ENCODE measurements around the gene COX19.
"Not testable (repeated sequence)": the region's sequence is repeated elsewhere in the genome, so short reads cannot be mapped to it uniquely, and the experiment has no call there.

COX19 gene

DNA sequence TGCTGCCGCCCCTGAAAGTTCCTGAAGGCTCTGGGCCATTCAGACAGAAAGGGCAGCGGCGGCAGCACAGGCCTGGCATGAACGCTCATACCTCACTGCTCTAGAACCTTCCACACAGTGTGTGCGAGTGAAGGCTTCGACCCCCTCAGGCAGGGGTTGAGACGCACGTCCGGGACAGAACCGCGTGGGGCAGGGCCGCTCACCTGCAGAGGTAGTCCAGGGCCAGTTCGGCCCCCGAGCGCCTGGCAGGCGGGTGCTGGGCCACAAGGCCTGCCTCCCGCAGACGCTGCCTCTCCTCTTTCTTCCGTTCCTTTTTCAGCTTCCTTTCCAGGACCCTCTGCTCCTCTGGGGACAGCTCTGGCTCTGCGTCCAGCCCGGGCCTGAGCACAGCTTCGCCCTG is 34.4 kb upstream of the COX19 start:
- Histone ChIP-seq H3K4me3 (ENCODE audit: low read depth, low read length) (no peak overlapping the region), H3K27ac (ENCODE audit: low read depth, low read length) (no peak overlapping the region), H3K9me3 (ENCODE audit: control insufficient read depth, insufficient read depth, low read length) (no peaks in the 10 kb centered on the region), H3K4me1 (ENCODE audit: control insufficient read depth, insufficient read depth, low read length) (no peaks in the 10 kb centered on the region), H3K27me3 (ENCODE audit: control insufficient read depth, insufficient read depth, low read length) (no peaks in the 10 kb centered on the region), H3K36me3 (ENCODE audit: control insufficient read depth, insufficient read depth, low read length) (peaks cover 10% of the 10 kb centered on the region; the same call in 1 of the 2 replicates), H3K9ac (ENCODE audit: low read depth, low read length) (no peak overlapping the region)

DNA sequence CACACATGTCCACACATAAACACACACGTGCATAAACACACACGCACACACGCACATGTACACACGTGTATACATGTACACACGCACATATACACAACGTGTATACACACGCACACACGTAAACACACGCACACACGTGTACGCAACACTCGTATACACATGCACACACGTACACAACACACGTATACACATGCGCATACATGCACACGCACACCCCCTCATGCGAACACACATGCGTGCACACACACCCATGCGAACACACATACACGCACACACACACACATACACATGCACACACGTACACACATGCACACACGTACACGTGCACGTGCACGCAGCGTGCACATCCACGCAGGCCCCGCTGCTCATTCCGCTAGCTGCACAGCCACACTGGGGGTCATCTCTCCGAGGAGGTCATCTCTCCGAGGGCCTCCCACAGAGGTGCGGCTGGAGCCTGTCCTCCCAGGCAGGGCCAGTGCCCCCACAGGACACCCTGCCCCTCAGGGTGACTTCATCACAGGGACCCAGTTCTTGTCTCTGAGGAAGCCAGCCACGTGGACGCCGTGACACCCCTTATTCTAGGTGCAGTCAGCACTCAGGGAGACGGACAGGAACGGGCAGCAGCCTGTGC is 33.5 kb upstream of the COX19 start:
- Histone ChIP-seq H3K4me1 (ENCODE audit: control insufficient read depth, insufficient read depth, low read length) (no peaks in the 10 kb centered on the region), H3K36me3 (ENCODE audit: control insufficient read depth, insufficient read depth, low read length) (peaks cover 10% of the 10 kb centered on the region; the same call in 1 of the 2 replicates), H3K27me3 (ENCODE audit: control insufficient read depth, insufficient read depth, low read length) (no peaks in the 10 kb centered on the region), H3K9ac (ENCODE audit: low read depth, low read length) (no peak overlapping the region), H3K9me3 (ENCODE audit: control insufficient read depth, insufficient read depth, low read length) (no peaks in the 10 kb centered on the region), H3K27ac (ENCODE audit: low read depth, low read length) (no peak overlapping the region), H3K4me3 (ENCODE audit: low read depth, low read length) (no peak overlapping the region)

DNA sequence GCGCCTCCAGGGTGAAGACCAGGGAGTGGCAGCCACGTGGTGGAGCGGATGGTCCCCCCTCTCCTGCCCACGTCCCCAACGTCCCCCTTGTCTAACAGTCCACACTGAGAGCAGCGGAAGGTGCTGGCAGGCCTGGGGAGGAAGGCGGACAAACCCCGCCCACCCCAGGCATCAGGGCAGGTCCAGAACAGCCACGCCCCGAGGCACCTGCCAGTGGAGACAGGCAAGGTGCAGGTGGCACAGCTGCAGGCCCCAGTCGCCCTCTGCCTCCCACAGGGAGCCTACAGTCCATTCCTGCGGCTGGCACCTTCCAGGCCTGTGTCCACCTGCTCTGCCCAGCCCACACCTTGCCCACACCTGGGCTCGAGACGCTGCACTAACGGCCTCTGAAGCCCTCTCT is 32.6 kb upstream of the COX19 start:
- no peaks in the 10 kb centered on the region for H3K4me1 ChIP-seq (ENCODE audit: control insufficient read depth, insufficient read depth, low read length)
- peaks cover 10% of the 10 kb centered on the region; the same call in 1 of the 2 replicates for H3K36me3 ChIP-seq (ENCODE audit: control insufficient read depth, insufficient read depth, low read length)
- no peak overlapping the region for H3K4me3 ChIP-seq (ENCODE audit: low read depth, low read length)
- H3K27ac ChIP-seq (ENCODE audit: low read depth, low read length), result no peak overlapping the region
- no peaks in the 10 kb centered on the region for H3K27me3 ChIP-seq (ENCODE audit: control insufficient read depth, insufficient read depth, low read length)
- H3K9me3 ChIP-seq (ENCODE audit: control insufficient read depth, insufficient read depth, low read length), result no peaks in the 10 kb centered on the region
- no peak overlapping the region for H3K9ac ChIP-seq (ENCODE audit: low read depth, low read length)

DNA sequence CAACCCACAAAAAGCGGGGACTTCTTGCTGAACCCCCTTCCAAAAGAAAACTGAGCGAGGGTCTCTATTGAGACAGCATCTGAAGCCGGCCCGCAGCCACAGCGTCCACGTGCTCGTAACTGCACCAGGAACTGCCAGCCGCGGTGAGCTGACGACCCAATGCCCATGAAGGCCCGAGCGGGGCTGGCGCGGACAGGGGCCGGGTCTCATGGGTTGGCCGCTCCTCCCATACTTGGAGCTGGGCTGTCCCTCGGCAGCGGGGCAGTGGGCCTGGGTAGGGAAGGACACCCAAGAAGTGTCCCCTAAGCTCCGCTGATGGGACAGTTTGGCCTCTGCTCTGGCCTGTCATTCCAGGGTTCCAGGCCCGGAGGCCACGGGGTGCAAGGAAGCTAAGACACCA is 30.0 kb upstream of the COX19 start:
- H3K4me1 ChIP-seq (ENCODE audit: control insufficient read depth, insufficient read depth, low read length), result no peaks in the 10 kb centered on the region
- no peaks in the 10 kb centered on the region for H3K9me3 ChIP-seq (ENCODE audit: control insufficient read depth, insufficient read depth, low read length)
- no peak overlapping the region for H3K4me3 ChIP-seq (ENCODE audit: low read depth, low read length)
- peaks cover 10% of the 10 kb centered on the region; the same call in 1 of the 2 replicates for H3K36me3 ChIP-seq (ENCODE audit: control insufficient read depth, insufficient read depth, low read length)
- no peak overlapping the region for H3K27ac ChIP-seq (ENCODE audit: low read depth, low read length)
- H3K27me3 ChIP-seq (ENCODE audit: control insufficient read depth, insufficient read depth, low read length), result no peaks in the 10 kb centered on the region
- H3K9ac ChIP-seq (ENCODE audit: low read depth, low read length), result no peak overlapping the region

DNA sequence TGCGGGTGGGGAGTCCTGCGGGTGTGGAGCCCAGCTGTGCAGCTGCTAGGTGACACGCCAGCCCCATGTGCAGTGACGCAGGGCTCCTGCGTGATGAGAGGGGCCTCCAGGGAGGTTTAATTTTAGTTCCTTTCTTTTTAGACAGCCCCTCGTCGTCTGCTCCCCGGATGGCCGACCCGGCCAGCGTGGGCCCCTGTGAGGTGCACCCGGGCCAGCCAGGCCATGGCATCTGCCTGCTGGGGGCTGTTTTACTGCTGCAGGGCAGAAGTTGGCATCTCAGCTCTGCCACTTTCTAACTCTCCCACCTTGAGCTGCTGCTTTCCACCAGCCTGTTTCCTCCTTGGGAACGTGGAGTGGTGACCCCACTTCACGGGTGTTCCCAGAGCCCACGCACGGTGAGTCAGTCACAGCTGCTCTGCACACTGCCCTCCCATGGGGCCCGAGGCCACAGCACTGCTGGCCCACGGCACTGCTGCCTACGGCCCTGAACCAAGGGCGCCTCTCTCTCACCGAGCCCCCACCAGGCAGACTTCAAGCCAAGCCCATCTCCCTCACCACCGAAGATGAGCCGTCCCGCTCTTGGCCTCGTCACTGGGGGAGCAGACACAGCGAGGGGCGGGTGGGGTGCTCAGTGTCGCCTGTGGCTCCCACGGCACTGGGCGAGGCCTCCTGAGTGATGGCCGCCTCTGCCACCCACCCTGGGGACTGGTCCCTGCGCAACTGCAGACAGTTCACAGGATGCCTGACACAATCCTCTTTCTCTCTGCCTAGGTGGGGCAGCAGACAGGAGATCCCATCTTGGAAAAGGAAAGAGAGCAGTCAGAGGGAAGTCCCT is 28.9 kb upstream of the COX19 start:
- no peak overlapping the region for H3K4me3 ChIP-seq (ENCODE audit: low read depth, low read length)
- H3K27me3 ChIP-seq (ENCODE audit: control insufficient read depth, insufficient read depth, low read length), result no peaks in the 10 kb centered on the region
- no peak overlapping the region for H3K9ac ChIP-seq (ENCODE audit: low read depth, low read length)
- peaks cover 3% of the 10 kb centered on the region; the same call in 1 of the 2 replicates for H3K36me3 ChIP-seq (ENCODE audit: control insufficient read depth, insufficient read depth, low read length)
- H3K4me1 ChIP-seq (ENCODE audit: control insufficient read depth, insufficient read depth, low read length), result no peaks in the 10 kb centered on the region
- H3K27ac ChIP-seq (ENCODE audit: low read depth, low read length), result no peak overlapping the region
- no peaks in the 10 kb centered on the region for H3K9me3 ChIP-seq (ENCODE audit: control insufficient read depth, insufficient read depth, low read length)

DNA sequence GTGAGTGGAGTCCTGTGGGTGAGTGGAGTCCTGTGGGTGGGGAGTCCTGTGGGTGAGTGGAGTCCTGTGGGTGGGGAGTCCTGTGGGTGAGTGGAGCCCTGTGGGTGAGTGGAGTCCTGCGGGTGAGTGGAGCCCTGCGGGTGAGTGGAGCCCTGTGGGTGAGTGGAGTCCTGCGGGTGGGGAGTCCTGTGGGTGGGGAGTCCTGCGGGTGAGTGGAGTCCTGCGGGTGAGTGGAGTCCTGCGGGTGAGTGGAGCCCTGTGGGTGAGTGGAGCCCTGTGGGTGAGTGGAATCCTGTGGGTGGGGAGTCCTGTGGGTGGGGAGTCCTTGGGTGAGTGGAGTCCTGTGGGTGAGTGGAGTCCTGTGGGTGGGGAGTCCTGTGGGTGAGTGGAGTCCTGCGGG is 27.1 kb upstream of the COX19 start:
- H3K9ac ChIP-seq (ENCODE audit: low read depth, low read length); H3K27ac ChIP-seq (ENCODE audit: low read depth, low read length): not testable (repeated sequence)

DNA sequence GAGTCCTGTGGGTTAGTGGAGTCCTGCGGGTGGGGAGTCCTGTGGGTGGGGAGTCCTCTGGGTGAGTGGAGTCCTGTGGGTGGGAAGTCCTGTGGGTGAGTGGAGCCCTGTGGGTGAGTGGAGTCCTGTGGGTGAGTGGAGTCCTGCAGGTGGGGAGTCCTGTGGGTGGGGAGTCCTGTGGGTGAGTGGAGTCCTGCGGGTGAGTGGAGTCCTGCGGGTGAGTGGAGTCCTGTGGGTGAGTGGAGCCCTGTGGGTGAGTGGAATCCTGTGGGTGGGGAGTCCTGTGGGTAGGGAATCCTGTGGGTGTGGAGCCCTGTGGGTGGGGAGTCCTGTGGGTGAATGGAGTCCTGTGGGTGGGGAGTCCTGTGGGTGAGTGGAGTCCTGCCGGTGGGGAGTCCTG is 26.7 kb upstream of the COX19 start:
- not testable (repeated sequence) for H3K27me3 ChIP-seq (ENCODE audit: control insufficient read depth, insufficient read depth, low read length); H3K4me3 ChIP-seq (ENCODE audit: low read depth, low read length); H3K27ac ChIP-seq (ENCODE audit: low read depth, low read length); H3K9me3 ChIP-seq (ENCODE audit: control insufficient read depth, insufficient read depth, low read length); H3K4me1 ChIP-seq (ENCODE audit: control insufficient read depth, insufficient read depth, low read length); H3K9ac ChIP-seq (ENCODE audit: low read depth, low read length); H3K36me3 ChIP-seq (ENCODE audit: control insufficient read depth, insufficient read depth, low read length)

More for the DNA sequence above, 27.1 kb upstream of the COX19 start:
- H3K9me3 ChIP-seq (ENCODE audit: control insufficient read depth, insufficient read depth, low read length); H3K4me1 ChIP-seq (ENCODE audit: control insufficient read depth, insufficient read depth, low read length); H3K36me3 ChIP-seq (ENCODE audit: control insufficient read depth, insufficient read depth, low read length); H3K27me3 ChIP-seq (ENCODE audit: control insufficient read depth, insufficient read depth, low read length); H3K4me3 ChIP-seq (ENCODE audit: low read depth, low read length): not testable (repeated sequence)

DNA sequence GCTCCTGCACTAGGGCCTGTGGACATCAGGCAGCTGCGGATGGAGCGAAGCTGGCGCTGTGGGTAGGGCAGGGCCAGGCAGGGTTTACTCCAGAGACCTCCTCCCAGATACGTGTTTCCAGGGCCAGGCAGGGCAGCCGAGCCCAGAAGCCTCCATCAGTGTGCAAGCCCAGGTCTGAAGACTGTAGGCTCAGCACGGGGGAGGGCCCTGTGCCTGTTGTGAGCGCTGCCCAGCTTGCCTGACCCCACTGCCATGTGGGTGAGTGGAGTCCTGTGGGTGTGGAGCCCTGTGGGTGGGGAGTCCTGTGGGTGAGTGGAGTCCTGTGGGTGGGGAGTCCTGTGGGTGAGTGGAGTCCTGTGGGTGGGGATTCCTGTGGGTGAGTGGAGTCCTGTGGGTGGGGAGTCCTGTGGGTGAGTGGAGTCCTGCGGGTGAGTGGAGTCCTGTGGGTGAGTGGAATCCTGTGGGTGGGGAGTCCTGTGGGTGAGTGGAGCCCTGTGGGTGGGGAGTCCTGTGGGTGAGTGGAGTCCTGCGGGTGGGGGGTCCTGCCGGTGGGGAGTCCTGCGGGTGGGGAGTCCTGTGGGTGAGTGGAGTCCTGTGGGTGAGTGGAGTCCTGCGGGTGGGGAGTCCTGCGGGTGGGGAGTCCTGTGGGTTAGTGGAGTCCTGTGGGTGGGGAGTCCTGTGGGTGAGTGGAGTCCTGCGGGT is 25.9 kb upstream of the COX19 start:
- H3K4me1 ChIP-seq (ENCODE audit: control insufficient read depth, insufficient read depth, low read length); H3K27me3 ChIP-seq (ENCODE audit: control insufficient read depth, insufficient read depth, low read length); H3K27ac ChIP-seq (ENCODE audit: low read depth, low read length); H3K4me3 ChIP-seq (ENCODE audit: low read depth, low read length); H3K36me3 ChIP-seq (ENCODE audit: control insufficient read depth, insufficient read depth, low read length); H3K9me3 ChIP-seq (ENCODE audit: control insufficient read depth, insufficient read depth, low read length); H3K9ac ChIP-seq (ENCODE audit: low read depth, low read length): not testable (repeated sequence)

DNA sequence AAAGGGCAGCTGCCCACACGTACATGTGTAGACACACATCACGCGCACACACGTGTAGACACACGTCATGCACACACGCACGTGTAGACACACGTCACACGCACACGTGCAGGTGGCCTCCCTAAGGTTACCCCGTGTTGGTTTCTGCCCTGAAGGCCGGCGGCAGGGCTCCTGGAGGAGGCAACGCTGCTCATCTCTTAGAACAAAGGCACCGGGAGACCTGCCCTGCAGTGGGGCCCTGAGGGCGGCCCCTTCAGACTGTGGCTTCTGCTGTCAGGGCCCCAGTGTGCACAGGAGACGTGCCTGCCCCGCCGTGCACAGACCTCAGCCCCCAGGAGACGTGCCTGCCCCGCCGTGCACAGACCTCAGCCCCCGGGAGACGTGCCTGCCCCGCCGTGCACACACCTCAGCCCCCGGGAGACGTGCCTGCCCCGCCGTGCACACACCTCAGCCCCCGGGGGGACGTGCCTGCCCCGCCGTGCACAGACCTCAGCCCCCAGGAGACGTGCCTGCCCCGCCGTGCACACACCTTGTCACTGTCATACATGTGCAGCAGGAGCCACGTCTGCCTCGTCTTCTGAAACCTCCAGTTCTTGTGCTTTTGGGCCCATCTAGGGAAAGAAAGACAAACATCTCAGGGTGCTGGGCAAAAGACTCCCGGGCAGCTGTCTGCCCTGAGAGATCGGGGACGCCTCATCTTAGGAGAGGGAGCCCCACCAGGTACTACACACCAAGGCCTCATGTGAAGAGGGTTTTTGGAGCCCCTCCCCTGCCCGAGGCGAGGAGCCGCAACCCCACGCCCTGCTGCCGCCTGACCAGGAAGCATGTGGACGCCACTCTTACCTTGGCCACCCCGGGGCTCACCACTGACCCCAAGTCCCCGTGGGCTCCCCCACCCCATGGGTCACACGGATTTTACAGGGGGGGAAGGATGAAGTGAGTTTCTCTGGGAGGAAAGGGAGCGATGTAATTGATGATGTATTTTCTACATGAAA is 24.9 kb upstream of the COX19 start:
- H3K27me3 ChIP-seq (ENCODE audit: control insufficient read depth, insufficient read depth, low read length), result no peaks in the 10 kb centered on the region
- H3K9me3 ChIP-seq (ENCODE audit: control insufficient read depth, insufficient read depth, low read length), result no peaks in the 10 kb centered on the region
- no peak overlapping the region for H3K27ac ChIP-seq (ENCODE audit: low read depth, low read length)
- 0 out of 2 replicates have a peak, but pooled peaks cover 4% of the 10 kb centered on the region for H3K36me3 ChIP-seq (ENCODE audit: control insufficient read depth, insufficient read depth, low read length)
- H3K4me3 ChIP-seq (ENCODE audit: low read depth, low read length), result no peak overlapping the region
- H3K4me1 ChIP-seq (ENCODE audit: control insufficient read depth, insufficient read depth, low read length), result no peaks in the 10 kb centered on the region
- H3K9ac ChIP-seq (ENCODE audit: low read depth, low read length), result no peak overlapping the region

DNA sequence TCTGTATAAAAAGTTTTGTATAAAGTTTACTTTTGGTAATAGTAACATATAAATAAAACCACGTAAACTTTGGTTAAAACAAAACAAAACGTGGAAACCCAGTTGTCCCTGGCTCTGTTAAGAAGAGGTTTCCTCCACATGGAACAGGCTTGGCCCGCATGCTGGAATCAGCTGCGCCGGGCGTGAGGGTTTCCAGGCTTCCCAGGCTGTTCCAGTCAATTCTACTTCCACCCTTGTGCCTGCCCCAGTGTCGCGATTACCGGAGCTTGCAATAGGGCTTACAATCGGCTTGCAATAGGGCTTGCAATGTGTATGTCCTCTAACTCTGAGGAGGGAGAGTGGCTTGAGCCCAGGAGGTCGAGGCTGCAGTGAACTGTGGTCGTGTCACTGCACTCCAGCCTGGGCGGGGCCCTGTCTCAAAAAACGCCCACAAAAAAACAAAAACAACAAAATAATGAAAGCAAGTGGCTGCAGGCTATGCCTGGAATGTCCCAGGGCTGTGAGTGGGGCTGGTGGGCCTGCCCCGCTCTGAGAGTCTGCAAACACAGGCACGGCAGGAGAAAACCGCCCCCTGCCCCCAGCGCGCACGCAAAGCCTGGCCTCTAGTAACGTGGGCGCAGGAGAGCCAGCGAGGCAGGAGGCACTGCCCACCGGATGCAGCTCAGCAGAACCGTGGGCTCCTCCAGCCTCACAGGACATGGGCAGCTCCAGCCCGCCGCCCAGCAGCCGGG is 24.0 kb upstream of the COX19 start:
- Histone ChIP-seq H3K36me3 (ENCODE audit: control insufficient read depth, insufficient read depth, low read length) (0 out of 2 replicates have a peak, but pooled peaks cover 4% of the 10 kb centered on the region), H3K4me1 (ENCODE audit: control insufficient read depth, insufficient read depth, low read length) (no peaks in the 10 kb centered on the region), H3K27me3 (ENCODE audit: control insufficient read depth, insufficient read depth, low read length) (no peaks in the 10 kb centered on the region), H3K27ac (ENCODE audit: low read depth, low read length) (no peak overlapping the region), H3K9ac (ENCODE audit: low read depth, low read length) (no peak overlapping the region), H3K4me3 (ENCODE audit: low read depth, low read length) (no peak overlapping the region), H3K9me3 (ENCODE audit: control insufficient read depth, insufficient read depth, low read length) (no peaks in the 10 kb centered on the region)

Measured in HUES48 (cell line).